Vagina (tissue), 2 donors: ENCODE measurements around the gene MRGPRE. TPM values are rescaled to one million over a fixed set of nuclear protein-coding genes. Genes with fewer than 3 reads are reported as not detected.

ENCODE experiments used
- DNase-seq, 2 donors: peaks; one replicate each; pipeline ENCODE4 v3.0.0-alpha.2; 2017; ENCODE audit errors: extremely low spot score in 2 of 2
- H3K27ac ChIP-seq: fragments of 200-600 bp; sonication (generic); one replicate; pipeline ENCODE4 v1.5.1; 2019
- H3K27me3 ChIP-seq: fragments of 200-600 bp; sonication (generic); one replicate; pipeline ENCODE4 v1.5.1; 2019
- H3K36me3 ChIP-seq, 2 donors: fragments of 200-600 bp; sonication (generic); one replicate each; pipeline ENCODE4 v1.5.1; 2017 to 2019
- H3K4me1 ChIP-seq: fragments of 200-600 bp; sonication (generic); one replicate; pipeline ENCODE4 v1.5.1; 2019
- H3K4me3 ChIP-seq, 2 donors: fragments of 200-600 bp; sonication (generic); 1 replicate in 1 of 2; 2 replicates in 1 of 2; pipeline ENCODE4 v1.5.1; 2016 to 2019
- H3K9me3 ChIP-seq: fragments of 200-600 bp; sonication (generic); one replicate; pipeline ENCODE4 v1.5.1; 2019
- CTCF ChIP-seq, 3 experiments: fragments of 450-650 bp in 2 of 3; fragments of 200-600 bp in 1 of 3; sonication (generic) in 1 of 3; IDR thresholded peaks; one replicate each; pipeline ENCODE4 v1.5.1; 2017 to 2019; ENCODE audit warnings: antibody characterized with exemption in 3 of 3, mild to moderate bottlenecking in 2 of 3, moderate library complexity in 2 of 3
- POLR2A ChIP-seq, 2 donors: fragments of 450-650 bp; IDR thresholded peaks; one replicate each; pipeline ENCODE4 v1.6.1; 2017; ENCODE audit warnings: antibody characterized with exemption in 2 of 2, mild to moderate bottlenecking in 2 of 2, moderate library complexity in 2 of 2
- POLR2AphosphoS5 ChIP-seq, 2 donors: sonication (generic); formaldehyde crosslinking; IDR thresholded peaks; one replicate each; pipeline ENCODE4 v1.9.0; 2017; ENCODE audit warnings: antibody characterized with exemption in 2 of 2, mild to moderate bottlenecking in 2 of 2, low read depth in 1 of 2; ENCODE audit not compliant: insufficient read depth in 1 of 2
- intact Hi-C: fragments of 100-400 bp; cut with DNase I; formaldehyde crosslinking; loops from one replicate; pipeline ENCODE4 v1.15.1; 2023
- total RNA-seq: library from RNA; depleted of rRNA; stranded (reverse); fragments of >200 nt; gene quantifications from one replicate; pipeline ENCODE4 v1.2.3, GENCODE V29; 2016

The MRGPRE gene
- total RNA-seq, 1 donor from 2014 or later, result not detected

- no peak overlapping the region for H3K27ac ChIP-seq
- no peak for TF ChIP-seq POLR2A (IDR thresholded peaks at IDR 0.05)
- intact Hi-C loops, result no loop called here
- no peak overlapping the region for H3K4me3 ChIP-seq
- H3K36me3 ChIP-seq, result no peaks in the 10 kb centered on the region
- H3K4me1 ChIP-seq, result no peaks in the 10 kb centered on the region
- no peak for DNase-seq
- no peaks in the 10 kb centered on the region for H3K27me3 ChIP-seq
- no peaks in the 10 kb centered on the region for H3K9me3 ChIP-seq
Measured at GRCh38 chr11:3182462-3182852, 49.8 kb downstream of the MRGPRE start.

- no peaks in the 10 kb centered on the region for H3K4me1 ChIP-seq
- H3K27ac ChIP-seq, result no peak overlapping the region
- no peaks in the 10 kb centered on the region for H3K36me3 ChIP-seq
- TF ChIP-seq CTCF (IDR thresholded peaks at IDR 0.05) (no peak), POLR2A (IDR thresholded peaks at IDR 0.05) (no peak), POLR2AphosphoS5 (IDR thresholded peaks at IDR 0.05; ENCODE audit: insufficient read depth in 1 of 2, low read depth in 1 of 2) (no peak)
- no peaks in the 10 kb centered on the region for H3K27me3 ChIP-seq
- no peaks in the 10 kb centered on the region for H3K9me3 ChIP-seq
- intact Hi-C loops, result no loop called here
- H3K4me3 ChIP-seq, result no peak overlapping the region
- DNase-seq, result no peak
Measured at GRCh38 chr11:3181725-3182461, 50.3 kb downstream of the MRGPRE start.

GRCh38 chr11:3180869-3181268, 51.3 kb downstream of the MRGPRE start:
- Histone ChIP-seq H3K27ac (no peak overlapping the region), H3K4me1 (no peaks in the 10 kb centered on the region), H3K27me3 (no peaks in the 10 kb centered on the region), H3K4me3 (no peak overlapping the region), H3K9me3 (peaks cover under 1% of the 10 kb centered on the region), H3K36me3 (no peaks in the 10 kb centered on the region)
- intact Hi-C loops, result no loop called here
- no peak for DNase-seq
- no peak for TF ChIP-seq POLR2AphosphoS5 (IDR thresholded peaks at IDR 0.05; ENCODE audit: insufficient read depth in 1 of 2, low read depth in 1 of 2)
- no peak for TF ChIP-seq POLR2A (IDR thresholded peaks at IDR 0.05)
- no peak for TF ChIP-seq CTCF (IDR thresholded peaks at IDR 0.05)

GRCh38 chr11:3178349-3178748, 53.9 kb downstream of the MRGPRE start:
- TF ChIP-seq CTCF (IDR thresholded peaks at IDR 0.05), result no peak
- no peak for TF ChIP-seq POLR2A (IDR thresholded peaks at IDR 0.05)
- no peak for TF ChIP-seq POLR2AphosphoS5 (IDR thresholded peaks at IDR 0.05; ENCODE audit: insufficient read depth in 1 of 2, low read depth in 1 of 2)
- H3K4me3 ChIP-seq, result no peak overlapping the region
- intact Hi-C loops, result no loop called here
- H3K9me3 ChIP-seq, result peaks cover 3% of the 10 kb centered on the region
- DNase-seq, result no peak
- no peaks in the 10 kb centered on the region for H3K4me1 ChIP-seq
- H3K36me3 ChIP-seq, result no peaks in the 10 kb centered on the region
- no peaks in the 10 kb centered on the region for H3K27me3 ChIP-seq
- no peak overlapping the region for H3K27ac ChIP-seq

- no peak overlapping the region for H3K4me3 ChIP-seq
- no peaks in the 10 kb centered on the region for H3K4me1 ChIP-seq
- H3K9me3 ChIP-seq, result peaks cover 3% of the 10 kb centered on the region
- no peaks in the 10 kb centered on the region for H3K27me3 ChIP-seq
- no peak overlapping the region for H3K27ac ChIP-seq
- intact Hi-C loops, result no loop called here
- DNase-seq, result no peak
- no peak for TF ChIP-seq CTCF (IDR thresholded peaks at IDR 0.05)
- no peak for TF ChIP-seq POLR2A (IDR thresholded peaks at IDR 0.05)
- no peak for TF ChIP-seq POLR2AphosphoS5 (IDR thresholded peaks at IDR 0.05; ENCODE audit: insufficient read depth in 1 of 2, low read depth in 1 of 2)
- H3K36me3 ChIP-seq, result no peaks in the 10 kb centered on the region
Measured at GRCh38 chr11:3177931-3178330, 54.3 kb downstream of the MRGPRE start.

Other genes with a start within 250 kb of the MRGPRE start
- gene NAP1L4, start 240.1 kb downstream of the MRGPRE start, total RNA-seq, result 108 TPM
- gene CARS1, start 175.0 kb downstream of the MRGPRE start, total RNA-seq, result 26.0 TPM
- gene OSBPL5, start 67.1 kb downstream of the MRGPRE start, total RNA-seq, result 88.4 TPM
- gene MRGPRG, start 13.6 kb downstream of the MRGPRE start, total RNA-seq, result not detected
- gene ZNF195, start 146.7 kb upstream of the MRGPRE start, total RNA-seq, result 13.0 TPM